ENCODE measurements around the gene SPATS2. TPM values are rescaled to one million over a fixed set of nuclear protein-coding genes. Genes with fewer than 3 reads are reported as not detected.
A peak's percentile ranks its signal among the peaks of the same experiment; 100 is the strongest.

Gene SPATS2
- total and polyA plus RNA-seq, 10 of the 15 experiments (the other 5 are each of a cell fraction or from before 2014, with no cell fraction given) = 9.0 to 54.2 (median 27.5) TPM

DNA sequence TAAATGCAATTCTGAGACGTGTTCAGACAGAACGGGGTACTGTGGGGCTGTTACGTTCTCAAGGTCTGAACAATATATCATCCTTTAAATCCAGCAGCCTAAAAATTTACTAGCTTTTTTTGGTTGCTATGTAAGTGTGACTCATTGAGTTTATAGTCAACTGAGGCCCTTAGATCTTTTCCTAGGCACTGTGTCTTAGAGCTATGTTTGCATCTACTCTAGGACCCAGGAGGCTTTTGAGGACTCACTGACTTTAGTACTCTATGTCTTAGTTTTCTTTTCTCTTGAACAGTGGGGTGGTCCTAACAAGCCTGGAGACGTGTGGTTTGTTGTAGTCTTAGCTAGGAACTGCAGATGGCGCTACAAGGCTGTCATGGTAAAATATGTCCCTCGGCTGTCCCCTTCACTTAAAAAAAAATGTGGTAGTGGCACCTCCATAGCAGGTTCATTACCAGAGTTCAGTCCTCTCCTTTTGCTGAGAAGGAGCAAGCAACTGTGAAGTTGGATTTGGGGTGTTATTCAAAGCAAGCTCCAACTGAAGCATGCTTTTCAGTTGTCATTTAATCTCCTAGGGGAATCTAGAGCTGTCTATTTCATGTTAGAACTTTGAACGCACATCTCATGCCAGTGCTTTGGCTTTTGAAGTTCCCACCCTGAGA is 8.7 kb upstream of the SPATS2 start (continued):
- TF ChIP-seq, protein P1, sequence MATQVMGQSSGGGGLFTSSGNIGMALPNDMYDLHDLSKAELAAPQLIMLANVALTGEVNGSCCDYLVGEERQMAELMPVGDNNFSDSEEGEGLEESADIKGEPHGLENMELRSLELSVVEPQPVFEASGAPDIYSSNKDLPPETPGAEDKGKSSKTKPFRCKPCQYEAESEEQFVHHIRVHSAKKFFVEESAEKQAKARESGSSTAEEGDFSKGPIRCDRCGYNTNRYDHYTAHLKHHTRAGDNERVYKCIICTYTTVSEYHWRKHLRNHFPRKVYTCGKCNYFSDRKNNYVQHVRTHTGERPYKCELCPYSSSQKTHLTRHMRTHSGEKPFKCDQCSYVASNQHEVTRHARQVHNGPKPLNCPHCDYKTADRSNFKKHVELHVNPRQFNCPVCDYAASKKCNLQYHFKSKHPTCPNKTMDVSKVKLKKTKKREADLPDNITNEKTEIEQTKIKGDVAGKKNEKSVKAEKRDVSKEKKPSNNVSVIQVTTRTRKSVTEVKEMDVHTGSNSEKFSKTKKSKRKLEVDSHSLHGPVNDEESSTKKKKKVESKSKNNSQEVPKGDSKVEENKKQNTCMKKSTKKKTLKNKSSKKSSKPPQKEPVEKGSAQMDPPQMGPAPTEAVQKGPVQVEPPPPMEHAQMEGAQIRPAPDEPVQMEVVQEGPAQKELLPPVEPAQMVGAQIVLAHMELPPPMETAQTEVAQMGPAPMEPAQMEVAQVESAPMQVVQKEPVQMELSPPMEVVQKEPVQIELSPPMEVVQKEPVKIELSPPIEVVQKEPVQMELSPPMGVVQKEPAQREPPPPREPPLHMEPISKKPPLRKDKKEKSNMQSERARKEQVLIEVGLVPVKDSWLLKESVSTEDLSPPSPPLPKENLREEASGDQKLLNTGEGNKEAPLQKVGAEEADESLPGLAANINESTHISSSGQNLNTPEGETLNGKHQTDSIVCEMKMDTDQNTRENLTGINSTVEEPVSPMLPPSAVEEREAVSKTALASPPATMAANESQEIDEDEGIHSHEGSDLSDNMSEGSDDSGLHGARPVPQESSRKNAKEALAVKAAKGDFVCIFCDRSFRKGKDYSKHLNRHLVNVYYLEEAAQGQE (IDR thresholded peaks at IDR 0.05; ENCODE audit: low read depth, low read length) = no peak
- TF ChIP-seq NFXL1 (IDR thresholded peaks at IDR 0.05; ENCODE audit: borderline replicate concordance) (no peak), ZNF24 (IDR thresholded peaks at IDR 0.05) (no peak), RAD21 (IDR thresholded peaks at IDR 0.05; ENCODE audit: insufficient read depth, low read depth, low read length) (peak; percentile 98), MYB (IDR thresholded peaks at IDR 0.05; ENCODE audit: borderline replicate concordance, low read depth, low read length) (no peak), SUPT20H (IDR thresholded peaks at IDR 0.05; ENCODE audit: borderline replicate concordance, control insufficient read depth, low read depth, low read length) (no peak), JUND (IDR thresholded peaks at IDR 0.05; ENCODE audit: low read depth, low read length) (no peak), EP300 (IDR thresholded peaks at IDR 0.05; ENCODE audit: borderline replicate concordance in 1 of 2, control insufficient read depth in 1 of 2, low read depth in 2 of 2, low read length in 2 of 2) (no peak), BRCA1 (IDR thresholded peaks at IDR 0.05; ENCODE audit: low read depth, low read length) (no peak), RFX5 (IDR thresholded peaks at IDR 0.05; ENCODE audit: low read depth, low read length) (no peak), CREM (IDR thresholded peaks at IDR 0.05; ENCODE audit: low read depth) (no peak), NRF1 (conservative IDR thresholded peaks at IDR 0.05; ENCODE audit: low read depth, low read length) (no peak)
- TF ChIP-seq, protein P2, sequence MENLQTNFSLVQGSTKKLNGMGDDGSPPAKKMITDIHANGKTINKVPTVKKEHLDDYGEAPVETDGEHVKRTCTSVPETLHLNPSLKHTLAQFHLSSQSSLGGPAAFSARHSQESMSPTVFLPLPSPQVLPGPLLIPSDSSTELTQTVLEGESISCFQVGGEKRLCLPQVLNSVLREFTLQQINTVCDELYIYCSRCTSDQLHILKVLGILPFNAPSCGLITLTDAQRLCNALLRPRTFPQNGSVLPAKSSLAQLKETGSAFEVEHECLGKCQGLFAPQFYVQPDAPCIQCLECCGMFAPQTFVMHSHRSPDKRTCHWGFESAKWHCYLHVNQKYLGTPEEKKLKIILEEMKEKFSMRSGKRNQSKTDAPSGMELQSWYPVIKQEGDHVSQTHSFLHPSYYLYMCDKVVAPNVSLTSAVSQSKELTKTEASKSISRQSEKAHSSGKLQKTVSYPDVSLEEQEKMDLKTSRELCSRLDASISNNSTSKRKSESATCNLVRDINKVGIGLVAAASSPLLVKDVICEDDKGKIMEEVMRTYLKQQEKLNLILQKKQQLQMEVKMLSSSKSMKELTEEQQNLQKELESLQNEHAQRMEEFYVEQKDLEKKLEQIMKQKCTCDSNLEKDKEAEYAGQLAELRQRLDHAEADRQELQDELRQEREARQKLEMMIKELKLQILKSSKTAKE (IDR thresholded peaks at IDR 0.05; ENCODE audit: low read depth, poor library complexity, severe bottlenecking) = no peak
- TF ChIP-seq, protein P3, sequence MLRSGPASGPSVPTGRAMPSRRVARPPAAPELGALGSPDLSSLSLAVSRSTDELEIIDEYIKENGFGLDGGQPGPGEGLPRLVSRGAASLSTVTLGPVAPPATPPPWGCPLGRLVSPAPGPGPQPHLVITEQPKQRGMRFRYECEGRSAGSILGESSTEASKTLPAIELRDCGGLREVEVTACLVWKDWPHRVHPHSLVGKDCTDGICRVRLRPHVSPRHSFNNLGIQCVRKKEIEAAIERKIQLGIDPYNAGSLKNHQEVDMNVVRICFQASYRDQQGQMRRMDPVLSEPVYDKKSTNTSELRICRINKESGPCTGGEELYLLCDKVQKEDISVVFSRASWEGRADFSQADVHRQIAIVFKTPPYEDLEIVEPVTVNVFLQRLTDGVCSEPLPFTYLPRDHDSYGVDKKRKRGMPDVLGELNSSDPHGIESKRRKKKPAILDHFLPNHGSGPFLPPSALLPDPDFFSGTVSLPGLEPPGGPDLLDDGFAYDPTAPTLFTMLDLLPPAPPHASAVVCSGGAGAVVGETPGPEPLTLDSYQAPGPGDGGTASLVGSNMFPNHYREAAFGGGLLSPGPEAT (IDR thresholded peaks at IDR 0.05; ENCODE audit: low read depth) = no peak
- TF ChIP-seq, protein P4, sequence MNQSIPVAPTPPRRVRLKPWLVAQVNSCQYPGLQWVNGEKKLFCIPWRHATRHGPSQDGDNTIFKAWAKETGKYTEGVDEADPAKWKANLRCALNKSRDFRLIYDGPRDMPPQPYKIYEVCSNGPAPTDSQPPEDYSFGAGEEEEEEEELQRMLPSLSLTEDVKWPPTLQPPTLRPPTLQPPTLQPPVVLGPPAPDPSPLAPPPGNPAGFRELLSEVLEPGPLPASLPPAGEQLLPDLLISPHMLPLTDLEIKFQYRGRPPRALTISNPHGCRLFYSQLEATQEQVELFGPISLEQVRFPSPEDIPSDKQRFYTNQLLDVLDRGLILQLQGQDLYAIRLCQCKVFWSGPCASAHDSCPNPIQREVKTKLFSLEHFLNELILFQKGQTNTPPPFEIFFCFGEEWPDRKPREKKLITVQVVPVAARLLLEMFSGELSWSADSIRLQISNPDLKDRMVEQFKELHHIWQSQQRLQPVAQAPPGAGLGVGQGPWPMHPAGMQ (IDR thresholded peaks at IDR 0.05; ENCODE audit: borderline replicate concordance) = no peak
- TF ChIP-seq, protein P5, sequence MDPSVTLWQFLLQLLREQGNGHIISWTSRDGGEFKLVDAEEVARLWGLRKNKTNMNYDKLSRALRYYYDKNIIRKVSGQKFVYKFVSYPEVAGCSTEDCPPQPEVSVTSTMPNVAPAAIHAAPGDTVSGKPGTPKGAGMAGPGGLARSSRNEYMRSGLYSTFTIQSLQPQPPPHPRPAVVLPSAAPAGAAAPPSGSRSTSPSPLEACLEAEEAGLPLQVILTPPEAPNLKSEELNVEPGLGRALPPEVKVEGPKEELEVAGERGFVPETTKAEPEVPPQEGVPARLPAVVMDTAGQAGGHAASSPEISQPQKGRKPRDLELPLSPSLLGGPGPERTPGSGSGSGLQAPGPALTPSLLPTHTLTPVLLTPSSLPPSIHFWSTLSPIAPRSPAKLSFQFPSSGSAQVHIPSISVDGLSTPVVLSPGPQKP (IDR thresholded peaks at IDR 0.05; ENCODE audit: low read depth, low read length) = no peak
